ENCODE data around the gene FASTKD1.

GRCh38 chr2:169485650-169486138, 88.0 kb downstream of the FASTKD1 start:
- no peak for TF ChIP-seq POLR2A (IDR thresholded peaks at IDR 0.05; ENCODE audit: low read depth, low read length)
- no peak for TF ChIP-seq SMC3 (IDR thresholded peaks at IDR 0.05; ENCODE audit: borderline replicate concordance, low read length)
- no peak for TF ChIP-seq CTCF (IDR thresholded peaks at IDR 0.05 in 2 of 3, conservative IDR thresholded peaks at IDR 0.05 in 1 of 3; ENCODE audit: control insufficient read depth in 2 of 3, extremely low read depth in 1 of 3, insufficient read depth in 1 of 3, low read depth in 3 of 3, low read length in 3 of 3)
- no peak for TF ChIP-seq TAF1 (IDR thresholded peaks at IDR 0.05; ENCODE audit: borderline replicate concordance, low read depth, low read length)
- no peak for TF ChIP-seq USF1 (IDR thresholded peaks at IDR 0.05; ENCODE audit: borderline replicate concordance, extremely low read length, insufficient read depth, low read depth, low read length)
- no peak for TF ChIP-seq RCOR1 (conservative IDR thresholded peaks at IDR 0.05; ENCODE audit: low read depth, low read length)
- TF ChIP-seq MAX (IDR thresholded peaks at IDR 0.05; ENCODE audit: low read depth, low read length): no peak

Data from GM12878 (cell line).